ENCODE results near the gene TMLHE. TPM values are rescaled to one million over a fixed set of nuclear protein-coding genes. Genes with fewer than 3 reads are reported as not detected.
A peak's percentile ranks its signal among the peaks of the same experiment; 100 is the strongest.
"Not testable (repeated sequence)": the region's sequence is repeated elsewhere in the genome, so short reads cannot be mapped to it uniquely, and the experiment has no call there.

TMLHE gene, protein sequence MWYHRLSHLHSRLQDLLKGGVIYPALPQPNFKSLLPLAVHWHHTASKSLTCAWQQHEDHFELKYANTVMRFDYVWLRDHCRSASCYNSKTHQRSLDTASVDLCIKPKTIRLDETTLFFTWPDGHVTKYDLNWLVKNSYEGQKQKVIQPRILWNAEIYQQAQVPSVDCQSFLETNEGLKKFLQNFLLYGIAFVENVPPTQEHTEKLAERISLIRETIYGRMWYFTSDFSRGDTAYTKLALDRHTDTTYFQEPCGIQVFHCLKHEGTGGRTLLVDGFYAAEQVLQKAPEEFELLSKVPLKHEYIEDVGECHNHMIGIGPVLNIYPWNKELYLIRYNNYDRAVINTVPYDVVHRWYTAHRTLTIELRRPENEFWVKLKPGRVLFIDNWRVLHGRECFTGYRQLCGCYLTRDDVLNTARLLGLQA
- 10 to 100 TPM; 30.1 to 54.1 (median 35.5) TPM for total RNA-seq

DNA sequence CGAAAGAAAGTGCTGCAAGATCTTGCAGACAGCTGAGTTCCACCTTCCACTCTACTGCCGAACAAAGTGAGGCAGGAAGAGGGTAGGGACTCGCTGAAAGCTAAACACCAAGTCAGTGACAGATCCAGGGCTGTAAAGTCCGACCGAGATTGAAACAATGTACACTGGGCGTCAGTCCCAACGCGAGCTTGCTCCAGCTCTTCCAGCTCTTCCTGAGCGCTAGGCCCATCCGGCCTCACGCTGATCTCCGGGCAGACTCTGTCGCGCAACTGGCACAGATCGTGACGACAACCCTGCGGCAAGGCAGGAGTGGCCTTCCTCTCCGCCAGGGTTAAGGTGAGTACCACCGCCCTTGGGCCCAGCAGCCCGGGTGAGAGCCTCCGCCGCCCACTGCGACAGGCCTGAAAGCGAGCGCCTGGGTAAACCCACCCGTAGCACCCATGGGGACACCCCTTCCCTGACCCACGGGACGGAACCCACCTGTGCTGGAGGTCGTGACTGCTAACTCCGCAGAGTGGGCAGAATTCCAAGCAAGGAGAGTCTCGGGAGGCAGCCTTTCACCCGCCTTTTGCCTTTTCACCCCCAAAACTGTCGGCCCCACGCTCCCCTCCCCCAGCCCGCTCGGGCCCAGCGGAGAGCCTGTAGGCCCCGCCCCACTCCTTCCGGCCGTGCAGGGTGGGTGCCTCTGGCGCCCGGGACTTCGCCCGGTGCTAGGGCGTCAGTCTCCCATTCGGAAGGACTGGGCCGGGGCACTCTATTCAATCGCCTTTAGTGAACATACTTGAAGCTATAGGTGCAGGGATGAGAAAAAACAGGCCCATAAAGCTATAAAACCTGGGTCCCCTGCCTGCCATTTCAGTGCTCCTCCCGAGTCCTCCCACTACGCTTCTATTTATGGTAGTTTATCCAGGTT lies at the start of gene TMLHE, which contains the start of gene SPRY3:
TMLHE (minus strand) TSS at position 641 of the 913 bp plus-strand sequence. CDS start 67,676 bp downstream, outside the sequence.
SPRY3 (plus strand) TSS at position 275 of the 913 bp plus-strand sequence.
- intact Hi-C loops (cut with DNase I), result no loop called here
- DNase-seq, result peak; percentile 73 to 78
- H3K27me3 ChIP-seq, result no peaks in the 10 kb centered on the region
- peak within 1 kb of the TSS; percentile 47 to 69 (median 54) for H3K4me3 ChIP-seq (replicated peaks in 1 of 3)
- WGBS, 2 donors, result 3% methylated on average over 16 to 19 of the region's 50 CpGs
- peaks cover 0 to 3% of the 10 kb centered on the region in 2 donors for H3K4me1 ChIP-seq
- H3K9me3 ChIP-seq, result no peaks in the 10 kb centered on the region
- no peaks in the 10 kb centered on the region for H3K36me3 ChIP-seq
- TF ChIP-seq POLR2A (IDR thresholded peaks at IDR 0.05), result no peak
- TF ChIP-seq, protein P1, sequence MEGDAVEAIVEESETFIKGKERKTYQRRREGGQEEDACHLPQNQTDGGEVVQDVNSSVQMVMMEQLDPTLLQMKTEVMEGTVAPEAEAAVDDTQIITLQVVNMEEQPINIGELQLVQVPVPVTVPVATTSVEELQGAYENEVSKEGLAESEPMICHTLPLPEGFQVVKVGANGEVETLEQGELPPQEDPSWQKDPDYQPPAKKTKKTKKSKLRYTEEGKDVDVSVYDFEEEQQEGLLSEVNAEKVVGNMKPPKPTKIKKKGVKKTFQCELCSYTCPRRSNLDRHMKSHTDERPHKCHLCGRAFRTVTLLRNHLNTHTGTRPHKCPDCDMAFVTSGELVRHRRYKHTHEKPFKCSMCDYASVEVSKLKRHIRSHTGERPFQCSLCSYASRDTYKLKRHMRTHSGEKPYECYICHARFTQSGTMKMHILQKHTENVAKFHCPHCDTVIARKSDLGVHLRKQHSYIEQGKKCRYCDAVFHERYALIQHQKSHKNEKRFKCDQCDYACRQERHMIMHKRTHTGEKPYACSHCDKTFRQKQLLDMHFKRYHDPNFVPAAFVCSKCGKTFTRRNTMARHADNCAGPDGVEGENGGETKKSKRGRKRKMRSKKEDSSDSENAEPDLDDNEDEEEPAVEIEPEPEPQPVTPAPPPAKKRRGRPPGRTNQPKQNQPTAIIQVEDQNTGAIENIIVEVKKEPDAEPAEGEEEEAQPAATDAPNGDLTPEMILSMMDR (IDR thresholded peaks at IDR 0.05), result no peak
- peak within 1 kb of the TSS; percentile 73 to 94 (median 88) for H3K27ac ChIP-seq

DNA sequence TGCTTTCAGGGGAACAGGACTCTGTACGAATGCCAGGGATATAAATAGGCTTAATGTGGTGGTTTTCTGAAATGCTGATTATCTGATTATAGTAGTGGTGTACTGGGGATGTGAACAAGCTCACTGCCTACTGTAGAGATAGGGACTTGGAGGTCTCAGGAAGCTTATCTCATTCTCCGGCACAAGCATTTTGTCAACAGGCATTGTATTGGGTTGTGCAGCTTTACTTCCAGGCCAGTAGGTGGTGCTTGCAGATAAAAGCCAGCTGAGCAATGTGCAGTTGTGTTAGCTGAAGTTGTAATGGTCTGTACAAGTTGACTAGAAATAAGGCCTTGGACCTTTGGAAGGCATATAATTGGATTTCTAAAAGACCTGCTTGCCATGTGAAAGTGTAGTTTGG lies 49.5 kb upstream of the TMLHE start:
- Histone ChIP-seq H3K4me1 (no peaks in the 10 kb centered on the region), H3K27ac (no peak overlapping the region), H3K4me3 (replicated peaks in 1 of 3) (no peak overlapping the region), H3K27me3 (no peaks in the 10 kb centered on the region), H3K36me3 (no peaks in the 10 kb centered on the region), H3K9me3 (no peaks in the 10 kb centered on the region)
- intact Hi-C loops (cut with DNase I), result no loop called here
- 61 to 87% methylated on average over 2 of the region's 2 CpGs for WGBS, 2 donors
- DNase-seq, result peak in 1 of 2 donors; percentile 2
- TF ChIP-seq, protein P1 (IDR thresholded peaks at IDR 0.05), result peak in 4 of 6 experiments; percentile 15 to 34 (median 24)
- no peak for TF ChIP-seq POLR2A (IDR thresholded peaks at IDR 0.05)

DNA sequence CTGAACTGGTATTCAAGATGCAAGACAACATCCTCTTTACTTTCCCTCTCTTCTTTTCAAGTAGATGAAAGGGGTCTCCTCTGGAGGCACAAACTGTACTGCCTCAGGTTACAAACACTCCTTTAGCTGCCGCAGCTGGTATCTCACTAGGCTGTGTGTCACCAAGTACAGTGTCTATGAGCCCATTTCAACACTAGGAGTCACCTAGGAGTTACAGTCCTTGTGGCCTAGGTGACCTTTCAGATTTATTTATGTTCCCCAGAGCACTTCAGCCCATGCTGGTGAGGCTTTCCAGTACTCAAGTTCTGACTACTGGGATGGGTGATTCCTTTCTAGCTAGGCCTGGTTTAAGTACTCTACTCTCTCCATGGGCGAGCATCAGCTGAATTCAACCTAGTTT lies 32.4 kb upstream of the TMLHE start:
- 93% methylated on average over 2 of the region's 2 CpGs; no CpG with 5 or more reads in 1 of the 2 donors for WGBS, 2 donors
- H3K9me3 ChIP-seq, result no peaks in the 10 kb centered on the region
- no peaks in the 10 kb centered on the region for H3K4me1 ChIP-seq
- H3K36me3 ChIP-seq, result no peaks in the 10 kb centered on the region
- no peaks in the 10 kb centered on the region for H3K27me3 ChIP-seq
- H3K4me3 ChIP-seq (replicated peaks in 1 of 3), result no peak overlapping the region
- no peak for DNase-seq
- intact Hi-C loops (cut with DNase I), result no loop called here
- no peak overlapping the region for H3K27ac ChIP-seq
- TF ChIP-seq, protein P1 (IDR thresholded peaks at IDR 0.05), result no peak
- TF ChIP-seq POLR2A (IDR thresholded peaks at IDR 0.05), result no peak

DNA sequence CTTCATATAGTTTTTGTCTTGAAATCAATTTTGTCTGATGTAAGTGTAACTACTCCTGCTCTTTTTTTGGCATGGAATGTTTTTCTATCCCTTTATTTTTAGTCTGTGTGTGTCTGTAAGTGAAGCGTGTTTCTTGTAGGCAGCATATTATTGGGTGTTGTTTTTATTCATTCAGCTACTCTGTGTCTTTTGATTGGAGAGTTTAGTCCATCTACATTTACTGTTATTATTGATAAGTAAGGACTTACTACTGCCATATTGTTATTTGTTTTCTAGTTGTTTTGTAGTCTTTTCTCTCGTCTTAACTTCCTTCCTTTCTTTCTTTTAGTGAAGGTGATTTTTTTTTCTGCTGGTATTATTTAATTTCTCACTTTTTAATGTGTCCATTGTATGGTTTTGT lies 30.5 kb upstream of the TMLHE start:
- H3K4me3 ChIP-seq (replicated peaks in 1 of 3), result no peak overlapping the region
- WGBS, 2 donors, result 85 to 86% methylated on average over 2 of the region's 2 CpGs
- intact Hi-C loops (cut with DNase I), result no loop called here
- no peaks in the 10 kb centered on the region for H3K36me3 ChIP-seq
- no peaks in the 10 kb centered on the region for H3K27me3 ChIP-seq
- no peak for DNase-seq
- TF ChIP-seq, protein P1 (IDR thresholded peaks at IDR 0.05), result no peak
- no peak for TF ChIP-seq POLR2A (IDR thresholded peaks at IDR 0.05)
- no peaks in the 10 kb centered on the region for H3K4me1 ChIP-seq
- H3K27ac ChIP-seq, result no peak overlapping the region
- no peaks in the 10 kb centered on the region for H3K9me3 ChIP-seq

DNA sequence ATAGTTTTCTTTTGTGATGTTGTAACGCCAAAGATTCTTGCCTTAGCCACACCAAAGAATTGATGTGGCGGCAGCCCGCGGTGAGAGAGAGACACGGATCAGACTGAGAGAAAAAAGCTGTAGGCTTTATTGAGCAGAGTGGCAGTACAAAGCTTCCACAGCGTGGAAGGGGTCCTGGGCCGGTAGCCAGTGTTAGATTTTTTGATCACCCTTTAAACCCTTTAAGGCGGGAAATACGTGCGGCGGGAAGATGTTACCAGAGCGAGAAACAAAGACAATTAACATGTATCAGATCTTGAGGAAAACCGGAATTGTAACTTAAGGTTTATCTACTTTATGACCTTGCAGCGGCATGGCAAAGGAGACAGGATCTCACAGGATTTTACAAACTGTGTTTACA lies 28.6 kb upstream of the TMLHE start:
- H3K9me3 ChIP-seq; H3K27ac ChIP-seq; intact Hi-C loops (cut with DNase I); H3K4me3 ChIP-seq (replicated peaks in 1 of 3); H3K4me1 ChIP-seq; H3K27me3 ChIP-seq; H3K36me3 ChIP-seq: not testable (repeated sequence)
- peak in 1 of 2 donors; percentile 2 for DNase-seq
- WGBS, 2 donors, result 47 to 54% methylated on average over 14 of the region's 14 CpGs

Data from thyroid gland (tissue), 4 donors.